ENCODE measurements around the gene IRAG1.

Gene IRAG1

DNA sequence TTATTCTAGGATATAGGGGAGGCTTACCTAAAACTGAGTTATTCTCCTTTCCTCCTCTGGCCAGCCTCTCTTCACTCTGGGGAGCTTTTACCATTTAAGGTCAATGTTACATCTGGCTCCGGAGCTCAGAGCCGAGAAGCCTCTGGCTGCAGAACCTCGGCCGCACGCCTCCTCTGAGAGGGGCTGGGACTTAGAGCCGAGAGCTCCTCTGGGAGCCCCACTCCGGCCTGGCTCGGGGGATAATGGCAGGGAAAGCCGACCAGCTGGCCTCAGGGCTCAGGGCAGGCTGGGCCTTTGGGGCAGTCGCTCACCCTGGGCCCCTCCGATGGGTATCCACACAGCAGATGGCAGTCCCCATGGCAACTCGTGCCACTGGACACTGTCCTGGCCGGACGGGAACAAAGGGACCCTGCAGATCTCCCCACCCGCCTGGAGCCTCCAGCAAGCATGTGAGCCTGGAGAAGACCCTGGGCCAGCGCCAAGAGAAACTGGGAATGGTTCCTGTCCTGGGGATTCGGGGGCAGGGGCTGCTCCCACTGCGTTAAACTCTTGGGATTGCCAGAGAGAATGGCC is at the start of gene IRAG1:
IRAG1 (minus strand) TSS at position 247 of the 573 bp plus-strand sequence; CDS start at position 94, 153 bp downstream.
- no peak for DNase-seq

DNA sequence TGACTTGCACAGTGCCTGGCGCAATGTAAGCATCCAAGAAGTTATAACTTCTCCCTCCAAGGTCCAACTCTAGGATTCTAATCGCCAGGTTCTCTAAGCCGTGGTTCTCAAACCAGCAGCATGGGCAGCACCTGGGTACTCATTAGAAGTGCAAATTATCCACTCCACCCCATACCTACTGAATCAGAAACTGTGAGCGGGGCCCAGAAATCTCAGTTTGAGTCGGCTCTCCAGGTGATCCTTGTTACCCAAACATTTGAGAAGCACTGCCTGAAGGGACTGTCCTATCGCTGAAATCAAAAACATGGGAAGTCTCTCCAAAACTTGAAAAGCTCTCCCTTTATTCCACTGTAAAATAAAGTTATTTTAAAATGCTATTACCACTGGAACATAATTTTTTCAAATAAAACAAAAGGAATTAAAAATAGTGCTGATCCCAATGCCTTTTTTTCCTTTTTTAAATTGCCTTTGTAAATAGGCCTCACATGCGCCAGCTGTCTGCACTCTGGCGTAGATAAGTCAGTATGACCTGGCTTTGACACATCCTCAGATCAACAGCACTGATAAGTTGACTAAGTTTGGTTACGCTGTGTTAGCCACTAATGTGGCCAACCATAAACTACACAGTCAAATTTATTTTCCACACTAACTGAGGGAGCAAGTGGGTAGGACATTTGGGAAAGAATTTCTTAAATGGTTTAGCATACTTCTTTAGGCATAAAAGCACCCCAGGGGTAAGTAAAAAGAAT is 49.1 kb upstream of the IRAG1 start:
- no peak for DNase-seq

GRCh38 chr11:10735481-10736475 is 42.2 kb upstream of the IRAG1 start:
- DNase-seq, result peak; percentile 84

DNA sequence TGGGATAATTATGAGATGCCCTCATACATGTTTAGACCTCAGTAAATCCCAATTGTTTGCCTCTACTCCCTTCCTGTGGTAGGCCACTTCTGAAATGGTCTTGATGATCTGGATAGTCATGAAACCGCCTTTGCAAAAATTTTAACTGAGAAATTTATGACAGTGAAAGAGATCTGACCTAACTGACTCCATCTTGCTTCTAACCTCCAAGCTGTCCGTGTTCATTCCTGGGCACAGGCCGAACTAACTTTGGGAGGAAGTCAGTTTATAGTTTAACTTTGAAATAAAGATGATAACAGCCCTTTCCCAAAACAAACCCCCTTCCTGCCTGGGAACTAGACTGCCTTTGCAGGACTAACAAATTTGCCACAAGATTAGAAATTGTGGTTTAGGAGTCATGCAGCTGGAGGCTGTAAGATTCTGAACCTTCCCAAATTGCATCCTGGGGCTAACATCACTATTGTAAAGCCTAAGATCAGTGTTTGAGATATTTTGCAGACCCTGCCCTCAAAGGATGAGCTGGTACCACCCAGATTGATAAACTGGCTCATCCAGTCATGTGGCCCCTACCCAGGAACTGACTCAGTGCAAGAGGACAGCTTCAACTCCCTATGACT is 37.6 kb upstream of the IRAG1 start:
- no peak for DNase-seq

DNA sequence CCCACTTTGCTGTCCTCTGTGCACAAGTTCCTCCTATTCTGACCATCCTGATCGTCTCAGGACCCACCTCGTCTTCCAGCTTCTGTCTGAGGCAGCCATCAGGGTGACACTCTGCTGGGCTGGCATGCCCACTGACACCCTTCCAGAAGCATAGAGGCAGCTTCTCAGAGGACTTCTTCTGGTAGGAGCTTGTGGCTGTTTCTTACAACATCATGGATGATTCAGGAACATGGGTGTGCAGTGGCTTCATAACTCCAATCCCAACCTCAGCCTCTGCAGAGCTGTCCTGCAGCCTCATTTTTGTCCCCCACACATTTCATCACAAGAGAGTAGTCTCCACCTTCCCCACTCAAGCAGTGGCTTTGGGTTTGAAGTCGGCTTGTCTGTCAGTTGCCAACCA is 36.6 kb upstream of the IRAG1 start:
- DNase-seq, result no peak

DNA sequence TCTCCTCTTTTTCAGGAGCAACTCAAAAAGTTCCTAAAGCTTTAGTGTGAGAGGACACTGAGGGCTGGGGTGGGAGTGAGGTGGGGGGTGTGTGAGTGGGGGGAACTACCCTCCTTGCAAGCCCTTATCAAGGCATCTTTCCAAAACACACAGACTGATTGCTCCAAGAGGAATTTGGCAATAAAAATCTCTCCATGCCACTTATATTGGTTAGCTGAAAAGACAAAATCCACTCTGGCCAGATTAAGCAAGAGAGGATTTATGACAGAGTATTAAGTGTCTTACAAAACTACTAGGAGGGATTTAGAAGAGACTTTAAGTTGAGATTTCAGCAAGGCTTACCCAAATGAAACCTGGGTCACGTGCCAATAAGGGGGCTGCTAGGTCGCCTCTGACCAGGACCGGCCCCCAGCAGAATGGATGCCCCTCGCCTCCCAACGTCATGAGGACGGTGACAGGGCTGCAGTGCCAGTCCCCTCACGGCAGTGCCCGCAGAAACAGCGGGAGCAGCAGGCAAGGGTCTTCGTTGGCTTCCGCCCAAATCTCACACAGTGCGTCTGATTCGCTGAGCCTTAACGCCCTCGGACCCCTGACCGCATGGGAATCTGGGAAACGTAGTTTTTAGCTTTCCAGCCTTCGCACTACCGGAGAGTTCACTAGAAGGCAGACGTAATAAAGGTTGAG is 35.4 kb upstream of the IRAG1 start:
- DNase-seq, result no peak

DNA sequence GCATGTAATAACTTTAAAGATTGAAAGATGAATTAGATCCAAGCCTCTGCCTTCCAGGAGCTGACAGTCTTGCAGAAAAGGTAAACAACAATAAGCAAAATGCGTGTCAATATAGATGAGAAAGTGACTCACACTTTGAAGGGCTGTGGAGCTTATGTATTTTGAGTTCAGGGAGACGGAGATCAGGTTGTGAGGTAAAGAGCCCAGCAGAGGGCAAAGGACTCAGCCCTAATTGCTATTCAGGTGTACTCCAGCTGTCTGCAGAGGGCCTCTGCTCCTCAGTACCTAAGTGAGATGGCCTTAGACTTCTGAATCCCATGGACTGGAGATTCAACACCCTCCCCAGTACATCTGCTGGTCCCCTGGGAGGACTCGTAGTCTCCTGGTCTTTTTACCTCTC is 34.6 kb upstream of the IRAG1 start:
- DNase-seq, result no peak

- DNase-seq, result no peak
Observed at GRCh38 chr11:10727146-10727851, 33.7 kb upstream of the IRAG1 start.

DNA sequence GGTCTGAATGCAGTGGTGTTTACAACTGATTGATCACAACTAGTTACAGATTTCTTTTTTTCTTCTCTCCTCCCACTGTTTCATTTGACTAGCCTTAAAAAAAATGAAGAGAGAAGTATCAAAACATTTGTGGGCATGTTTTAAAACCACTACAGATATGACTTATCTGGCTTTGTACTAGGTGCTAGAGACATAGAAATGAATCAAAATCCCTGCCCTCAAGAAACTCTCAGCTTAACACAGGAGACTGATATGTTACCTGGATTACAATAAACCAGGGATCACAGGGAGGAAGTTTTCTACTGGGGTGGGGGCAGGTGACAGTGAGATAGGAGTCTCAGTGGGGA is 32.3 kb upstream of the IRAG1 start:
- no peak for DNase-seq

DNA sequence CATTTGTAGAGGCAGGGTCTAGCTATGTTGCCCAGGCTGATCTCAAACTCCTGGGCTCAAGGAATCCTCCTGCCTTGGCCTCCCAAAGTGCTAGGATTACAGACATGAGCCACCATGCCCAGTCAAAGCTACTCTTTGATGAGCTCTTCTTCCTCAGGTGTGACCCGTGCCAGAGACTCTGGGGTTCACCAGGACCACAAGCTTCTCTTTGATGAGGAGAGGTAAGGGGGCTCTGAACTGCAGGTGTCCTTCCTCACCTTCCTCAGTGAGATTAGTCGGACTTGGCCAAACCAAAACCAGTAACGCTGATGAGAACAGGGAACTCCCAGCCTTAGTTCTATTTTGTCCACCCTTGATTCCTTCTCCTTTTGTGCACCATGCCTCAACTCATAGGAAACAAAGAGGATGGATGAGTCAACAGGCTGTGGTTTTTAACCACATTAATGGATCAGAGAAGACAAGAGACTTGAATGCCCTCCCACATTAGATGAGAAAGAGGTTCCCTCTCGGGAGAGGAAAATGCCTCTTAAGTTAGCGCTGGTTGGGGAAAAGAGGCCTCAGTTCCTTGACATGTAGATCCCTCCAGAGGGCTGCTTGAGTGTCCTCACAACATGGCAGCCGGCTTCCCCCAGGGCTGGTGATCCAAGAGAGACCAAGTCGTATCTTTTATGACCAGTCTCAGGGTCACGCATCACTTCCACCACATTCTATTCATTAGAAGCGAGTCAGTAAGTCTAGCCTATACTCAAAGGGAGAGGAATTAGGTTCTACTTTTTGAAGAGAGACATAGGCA is 31.8 kb upstream of the IRAG1 start:
- no peak for DNase-seq

GRCh38 chr11:10722307-10722706 is 28.8 kb upstream of the IRAG1 start:
- DNase-seq, result no peak

DNA sequence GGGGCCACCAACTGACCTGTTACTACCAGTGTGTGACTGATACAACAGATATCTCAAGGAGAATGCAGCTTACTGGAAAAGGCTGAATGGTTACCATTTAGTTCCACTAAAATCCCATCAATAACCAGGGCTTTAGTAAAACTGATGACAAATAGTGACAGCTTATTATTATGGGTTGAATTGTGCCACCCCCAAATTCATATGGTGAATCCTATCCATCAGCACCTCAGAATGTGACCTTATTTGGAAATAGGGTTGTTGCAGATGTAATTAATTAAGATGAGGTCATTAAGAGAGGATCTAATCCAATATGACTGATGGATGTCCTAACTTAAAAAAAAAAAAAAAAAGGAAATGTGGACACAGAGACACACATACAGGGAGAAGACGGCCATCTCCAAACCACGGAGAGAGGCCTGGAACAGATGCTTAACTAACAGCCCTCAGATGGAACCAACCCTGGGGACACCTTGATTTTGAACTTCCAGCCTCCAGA is 27.4 kb upstream of the IRAG1 start:
- no peak for DNase-seq

DNA sequence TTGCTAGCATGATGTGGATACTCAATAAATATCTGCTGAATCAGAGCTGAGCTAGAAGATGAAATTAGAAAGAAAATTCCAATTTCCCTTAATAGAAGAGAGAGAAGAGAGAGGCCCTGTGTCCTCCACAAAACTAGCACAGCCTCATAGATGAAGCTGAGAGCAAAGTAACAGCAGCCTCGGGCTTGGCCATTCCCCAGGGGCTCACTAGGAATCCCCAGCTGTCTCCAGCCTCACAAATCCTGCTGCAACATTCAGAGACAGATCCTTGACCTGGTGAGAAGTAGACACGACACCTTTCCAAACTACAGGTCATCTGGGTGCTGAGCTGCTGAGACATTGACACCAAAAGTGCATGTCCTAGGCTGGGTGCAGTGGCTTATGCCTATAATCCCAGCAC is 26.1 kb upstream of the IRAG1 start:
- no peak for DNase-seq

DNA sequence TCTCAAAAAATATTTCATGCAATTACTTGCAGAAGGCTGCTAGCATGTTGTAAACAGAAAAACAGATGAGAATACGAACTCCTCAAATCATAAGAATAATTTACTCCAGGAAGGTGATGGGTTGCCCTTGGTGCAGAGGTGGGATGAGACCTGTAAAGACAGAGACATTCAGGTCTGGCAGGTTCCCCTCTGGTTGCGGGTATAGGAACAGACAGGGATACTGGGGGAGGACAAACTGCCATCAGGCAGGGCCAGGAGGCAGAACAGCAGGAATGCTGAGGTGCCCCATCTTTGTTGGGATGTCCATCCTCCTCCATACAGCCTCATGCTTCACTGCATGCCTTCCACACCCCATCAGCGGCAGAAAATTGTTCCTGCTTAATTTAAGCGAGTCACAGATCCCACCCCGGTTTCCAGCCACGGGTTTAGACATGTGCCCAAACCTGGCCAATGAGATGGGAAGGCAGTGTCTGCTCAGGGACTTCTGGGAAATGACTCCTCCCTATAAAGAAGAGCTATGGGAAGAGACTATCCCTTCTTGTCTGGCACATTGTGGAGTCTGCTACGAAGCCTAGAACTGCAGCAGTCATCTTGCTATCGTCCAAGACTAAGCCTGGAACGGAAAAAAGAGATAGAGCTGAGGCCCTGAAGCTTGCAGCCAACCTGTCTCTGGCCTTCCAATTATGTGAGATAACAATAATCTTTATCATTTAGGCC is 23.1 kb upstream of the IRAG1 start:
- DNase-seq, result no peak

DNA sequence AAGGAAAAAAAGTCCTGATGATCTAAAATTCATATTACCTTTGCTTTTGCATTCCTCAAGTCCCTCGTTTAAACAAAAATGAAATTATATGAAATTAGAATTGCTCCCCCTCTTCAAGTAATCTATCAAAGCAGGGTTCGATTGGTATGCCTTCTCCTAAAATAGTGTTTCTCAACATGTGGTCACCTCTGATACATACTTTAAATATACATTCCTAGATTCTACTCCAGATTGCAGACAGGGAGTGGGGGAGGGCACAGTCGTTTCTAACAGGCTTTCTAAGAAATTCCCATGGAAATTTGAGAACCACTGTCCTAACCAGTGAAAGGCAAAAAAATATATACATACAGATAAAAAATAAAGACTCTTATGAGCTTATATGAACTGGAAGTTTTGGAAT is 22.6 kb upstream of the IRAG1 start:
- DNase-seq, result no peak

DNA sequence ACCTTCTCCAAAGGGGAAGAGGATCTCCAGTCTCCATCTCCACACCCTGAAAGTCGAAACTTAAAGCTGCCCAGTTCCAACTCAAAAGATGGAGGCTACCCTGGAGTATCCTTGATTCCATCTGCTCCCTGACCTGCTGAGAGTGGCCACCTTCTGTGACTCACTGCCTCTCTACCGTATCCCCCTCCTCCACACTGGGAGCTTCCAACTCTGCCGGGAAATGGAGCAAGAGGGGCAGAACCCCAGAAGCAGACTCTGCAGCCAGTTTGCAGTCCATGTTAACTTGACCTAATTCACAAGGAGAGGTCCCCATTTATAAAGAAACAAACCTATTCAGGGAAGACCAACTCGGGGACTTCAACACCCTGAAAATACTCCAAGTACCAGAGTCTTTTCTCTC is 22.0 kb upstream of the IRAG1 start:
- no peak for DNase-seq

DNA sequence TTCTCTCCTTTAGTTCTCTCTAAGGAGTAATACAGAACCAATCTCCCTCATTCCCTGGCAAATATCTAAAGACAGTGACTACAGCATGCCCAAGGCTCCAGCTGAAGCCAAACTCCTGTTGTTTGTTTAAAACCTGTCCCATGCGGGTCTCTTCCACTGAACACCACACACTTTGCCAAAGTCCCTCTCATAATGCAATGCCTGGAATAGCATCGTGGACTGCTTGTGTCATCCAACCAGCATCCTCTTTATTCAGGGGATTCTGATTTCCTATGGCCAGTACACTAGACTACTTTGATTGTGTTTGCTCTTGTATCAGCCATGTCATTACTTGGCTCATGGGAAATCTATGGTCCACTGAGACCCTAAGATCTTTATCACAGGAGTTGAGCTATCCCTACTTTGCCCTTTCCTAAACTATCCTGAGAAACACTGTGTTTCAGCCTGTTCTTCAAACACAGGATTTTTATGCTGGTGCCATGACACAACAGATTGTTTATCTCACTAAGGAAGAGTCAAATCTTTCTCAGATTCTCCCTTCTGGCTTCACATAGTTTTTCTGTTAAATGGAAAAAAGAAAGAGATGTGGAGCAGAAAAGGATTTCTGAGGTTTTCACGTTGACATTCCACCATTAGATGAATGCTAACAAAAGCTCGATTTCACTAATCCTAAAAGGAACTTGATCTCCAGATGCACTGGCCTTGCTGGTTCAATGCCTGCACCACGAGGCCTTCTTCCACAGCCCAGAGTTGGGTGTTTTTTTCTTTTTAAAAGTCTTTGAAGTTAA is 15.9 kb upstream of the IRAG1 start:
- no peak for DNase-seq

DNA sequence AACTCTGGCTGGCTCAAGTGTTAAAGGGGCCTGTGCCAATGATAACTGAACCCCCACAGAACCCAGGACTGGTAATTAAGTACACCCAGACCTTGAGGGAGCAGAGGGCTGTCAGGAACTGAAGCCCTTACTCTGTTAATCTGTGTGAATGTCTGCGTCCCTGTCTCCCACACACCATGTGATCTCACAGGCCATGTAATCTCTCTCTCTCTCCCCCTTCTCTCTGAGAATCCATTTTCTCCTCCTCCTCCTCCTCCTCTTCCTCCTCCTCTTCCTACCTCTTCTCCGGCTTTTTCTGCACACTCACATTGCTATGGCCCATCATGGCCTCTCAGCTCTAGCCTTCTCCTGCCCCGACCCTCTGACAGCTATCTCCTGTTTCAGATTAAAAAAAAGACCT is 14.6 kb upstream of the IRAG1 start:
- DNase-seq, result no peak

GRCh38 chr11:10701982-10702381 is 8.4 kb upstream of the IRAG1 start:
- DNase-seq, result no peak
